SH-SY5Y (cell line): ENCODE data around the gene MTG2.

Source experiments
- GATA2 ChIP-seq: IDR thresholded peaks from 2 replicates; pipeline ENCODE4 v1.6.1; 2011; ENCODE audit warnings: mild to moderate bottlenecking, low read depth, low read length
- GATA3 ChIP-seq: IDR thresholded peaks from 2 replicates; pipeline ENCODE4 v1.6.1; 2011; ENCODE audit warnings: low read depth, mild to moderate bottlenecking, low read length, moderate library complexity

- TF ChIP-seq GATA3 (no peak), GATA2 (no peak)
These were observed 14.5 kb downstream of the MTG2 start for GRCh38 chr20:62197311-62197710.
